ENCODE results near the gene FALEC.

FALEC gene

GRCh38 chr1:150512846-150513245, 2.7 kb upstream of the FALEC start:
- no peak for TF ChIP-seq SIN3A (IDR thresholded peaks at IDR 0.05; ENCODE audit: borderline replicate concordance, insufficient read depth, low read length)
- no peak for TF ChIP-seq POLR2AphosphoS5 (IDR thresholded peaks at IDR 0.05; ENCODE audit: low read depth, low read length)
- no peak for TF ChIP-seq REST (IDR thresholded peaks at IDR 0.05; ENCODE audit: insufficient read depth in 1 of 2, low read depth in 2 of 2, low read length in 2 of 2)
- TF ChIP-seq FOXP2 (optimal IDR thresholded peaks at IDR 0.05; ENCODE audit: borderline replicate concordance, extremely low read depth, extremely low read length, insufficient read depth) = no peak
- no peak for TF ChIP-seq TAF1 (IDR thresholded peaks at IDR 0.05; ENCODE audit: borderline replicate concordance, insufficient read depth, low read length)

- TF ChIP-seq SIN3A (IDR thresholded peaks at IDR 0.05; ENCODE audit: borderline replicate concordance, insufficient read depth, low read length) (no peak), FOXP2 (optimal IDR thresholded peaks at IDR 0.05; ENCODE audit: borderline replicate concordance, extremely low read depth, extremely low read length, insufficient read depth) (no peak), POLR2AphosphoS5 (IDR thresholded peaks at IDR 0.05; ENCODE audit: low read depth, low read length) (no peak)
These were observed 2.2 kb upstream of the FALEC start for GRCh38 chr1:150513351-150513791.

- no peak for TF ChIP-seq FOXP2 (optimal IDR thresholded peaks at IDR 0.05; ENCODE audit: borderline replicate concordance, extremely low read depth, extremely low read length, insufficient read depth)
- TF ChIP-seq TAF1 (IDR thresholded peaks at IDR 0.05; ENCODE audit: borderline replicate concordance, insufficient read depth, low read length) = no peak
These were observed 1.3 kb upstream of the FALEC start for GRCh38 chr1:150514260-150514659.

GRCh38 chr1:150514913-150515327, 632 bp upstream of the FALEC start:
- TF ChIP-seq POLR2AphosphoS5 (IDR thresholded peaks at IDR 0.05; ENCODE audit: low read depth, low read length) = no peak
- TF ChIP-seq REST (IDR thresholded peaks at IDR 0.05; ENCODE audit: insufficient read depth in 1 of 2, low read depth in 2 of 2, low read length in 2 of 2) = no peak
- TF ChIP-seq TAF1 (IDR thresholded peaks at IDR 0.05; ENCODE audit: borderline replicate concordance, insufficient read depth, low read length) = no peak
- TF ChIP-seq FOXP2 (optimal IDR thresholded peaks at IDR 0.05; ENCODE audit: borderline replicate concordance, extremely low read depth, extremely low read length, insufficient read depth) = no peak
- TF ChIP-seq SIN3A (IDR thresholded peaks at IDR 0.05; ENCODE audit: borderline replicate concordance, insufficient read depth, low read length) = no peak

- TF ChIP-seq SIN3A (IDR thresholded peaks at IDR 0.05; ENCODE audit: borderline replicate concordance, insufficient read depth, low read length) = no peak
These were observed 569 bp downstream of the FALEC start for GRCh38 chr1:150516050-150516591.

GRCh38 chr1:150516616-150517015, 1.1 kb downstream of the FALEC start:
- TF ChIP-seq FOXP2 (optimal IDR thresholded peaks at IDR 0.05; ENCODE audit: borderline replicate concordance, extremely low read depth, extremely low read length, insufficient read depth) (no peak), REST (IDR thresholded peaks at IDR 0.05; ENCODE audit: insufficient read depth in 1 of 2, low read depth in 2 of 2, low read length in 2 of 2) (no peak), POLR2AphosphoS5 (IDR thresholded peaks at IDR 0.05; ENCODE audit: low read depth, low read length) (no peak), SIN3A (IDR thresholded peaks at IDR 0.05; ENCODE audit: borderline replicate concordance, insufficient read depth, low read length) (no peak)

Data from PFSK-1 (cell line).